Mucosa of descending colon (tissue), 3 donors: ENCODE data around the gene DGKB. TPM values are rescaled to one million over a fixed set of nuclear protein-coding genes. Genes with fewer than 3 reads are reported as not detected.

Source experiments
- ATAC-seq: fragments of 200-7000 bp; cut with Tn5 transposase; one replicate; pipeline ENCODE4 v1.9.1; 2020; ENCODE audit warnings: mild to moderate bottlenecking, moderate library complexity
- DNase-seq, 3 donors: peaks; one replicate each; pipeline ENCODE4 v3.0.0-alpha.2; 2020
- H3K36me3 ChIP-seq: fragments of 200-600 bp; one replicate; pipeline ENCODE4 v1.8.0; 2021; ENCODE audit warnings: low read depth, mild to moderate bottlenecking
- H3K4me1 ChIP-seq: fragments of 200-600 bp; one replicate; pipeline ENCODE4 v1.8.0; 2021; ENCODE audit warnings: low read depth, mild to moderate bottlenecking
- H3K4me3 ChIP-seq: fragments of 200-600 bp; one replicate; pipeline ENCODE4 v1.8.0; 2021; ENCODE audit warnings: mild to moderate bottlenecking
- H3K9me3 ChIP-seq: fragments of 200-600 bp; one replicate; pipeline ENCODE4 v1.8.0; 2021; ENCODE audit warnings: mild to moderate bottlenecking
- CTCF ChIP-seq: fragments of 200-600 bp; IDR thresholded peaks from one replicate; pipeline ENCODE4 v1.8.0; 2022; ENCODE audit warnings: antibody characterized with exemption, mild to moderate bottlenecking
- intact Hi-C, 2 donors: fragments of 100-400 bp; cut with DNase I in 1 of 2; cut with micrococcal nuclease in 1 of 2; formaldehyde crosslinking; loops; one replicate each; pipeline versions ENCODE4 v1.11.0 to v1.11.1; 2022; cut with DNase I, micrococcal nuclease
- total RNA-seq, 3 donors: library from RNA; stranded (reverse); fragmentation: NEBNext Ultra II Directional in 2 of 3; extraction: Animal tissue kit (Norgen Biotek cat#: 25700) in 2 of 3; gene quantifications; one replicate each; pipeline versions ENCODE4 v1.2.1 to v1.2.4, GENCODE V29; 2021 to 2023
- donor health status: DM: no; HTN: no; CAD: no; lungs with moderate emphysema.
- donor health status: DM: no; HTN: no; CAD: no.
- donor health status: DM: no; HTN: yes; CAD: no.

The DGKB gene
- total RNA-seq, 3 donors from 2014 or later = 0.19 to 5.6 (median 0.78) TPM

DNA sequence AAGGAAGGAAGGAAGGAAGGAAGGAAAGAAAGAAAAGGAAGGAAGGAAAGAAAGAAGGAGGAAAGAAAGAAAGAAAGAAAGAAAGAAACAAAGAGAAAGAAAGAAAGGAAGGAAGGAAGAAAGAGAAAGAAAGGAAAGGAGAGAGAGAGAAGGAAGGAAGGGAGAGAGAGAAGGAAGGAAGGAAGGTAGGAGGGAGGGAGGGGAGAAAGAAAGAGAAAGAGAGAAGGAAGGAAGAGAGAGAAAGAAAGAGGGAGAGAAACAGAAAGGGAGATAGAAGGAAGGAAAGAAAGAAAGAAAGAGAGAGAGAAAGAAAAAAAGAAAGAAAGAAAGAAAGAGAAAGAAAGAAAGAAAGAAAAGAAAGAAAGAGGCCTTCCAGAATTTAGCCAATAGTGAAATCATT is 204.9 kb downstream of the DGKB start:
- no peaks in the 10 kb centered on the region for H3K36me3 ChIP-seq
- H3K4me3 ChIP-seq = no peak overlapping the region
- DNase-seq (no peak), ATAC-seq (no peak)
- H3K4me1 ChIP-seq = no peaks in the 10 kb centered on the region
- intact Hi-C loops = no loop called here
- H3K9me3 ChIP-seq = no peaks in the 10 kb centered on the region
- no peak for TF ChIP-seq CTCF

GRCh38 chr7:14691597-14692203 is 210.9 kb downstream of the DGKB start:
- ATAC-seq (no peak), DNase-seq (peak; percentile 10 to 71 (median 37))
- no peak for TF ChIP-seq CTCF
- H3K9me3 ChIP-seq = no peaks in the 10 kb centered on the region
- no peaks in the 10 kb centered on the region for H3K4me1 ChIP-seq
- no peak overlapping the region for H3K4me3 ChIP-seq
- no peaks in the 10 kb centered on the region for H3K36me3 ChIP-seq
- intact Hi-C loops = no loop called here

DNA sequence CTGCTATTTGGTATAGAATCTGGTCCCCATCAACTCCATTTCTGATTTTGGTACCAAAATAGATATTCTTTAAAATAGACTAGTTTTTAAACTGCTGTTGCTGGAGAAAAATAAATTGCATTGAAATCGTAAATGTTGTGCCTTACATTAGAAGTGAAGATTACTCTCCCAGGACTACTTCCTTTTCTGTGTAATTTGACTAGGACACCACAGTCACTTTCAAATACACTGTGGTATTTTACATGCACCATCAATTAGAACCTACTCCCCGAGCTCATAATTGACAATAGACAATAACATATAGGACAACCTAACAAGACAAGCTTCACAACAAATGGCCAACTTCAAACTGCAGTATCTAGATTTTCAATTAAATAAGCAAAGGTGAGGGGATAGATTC is 211.5 kb downstream of the DGKB start:
- no peak overlapping the region for H3K4me3 ChIP-seq
- intact Hi-C loops = no loop called here
- no peak for ATAC-seq
- H3K4me1 ChIP-seq = no peaks in the 10 kb centered on the region
- H3K36me3 ChIP-seq = no peaks in the 10 kb centered on the region
- TF ChIP-seq CTCF = no peak
- no peaks in the 10 kb centered on the region for H3K9me3 ChIP-seq
- DNase-seq = no peak

- TF ChIP-seq CTCF = no peak
- ATAC-seq (no peak), DNase-seq (no peak)
- intact Hi-C loops = no loop called here
- Histone ChIP-seq H3K9me3 (no peaks in the 10 kb centered on the region), H3K4me3 (no peak overlapping the region), H3K4me1 (no peaks in the 10 kb centered on the region), H3K36me3 (no peaks in the 10 kb centered on the region)
Measured at GRCh38 chr7:14690486-14690885, 212.1 kb downstream of the DGKB start.

GRCh38 chr7:14690075-14690474 is 212.5 kb downstream of the DGKB start:
- intact Hi-C loops = no loop called here
- Histone ChIP-seq H3K4me3 (no peak overlapping the region), H3K36me3 (no peaks in the 10 kb centered on the region), H3K4me1 (no peaks in the 10 kb centered on the region), H3K9me3 (no peaks in the 10 kb centered on the region)
- ATAC-seq (no peak), DNase-seq (no peak)
- TF ChIP-seq CTCF = no peak

DNA sequence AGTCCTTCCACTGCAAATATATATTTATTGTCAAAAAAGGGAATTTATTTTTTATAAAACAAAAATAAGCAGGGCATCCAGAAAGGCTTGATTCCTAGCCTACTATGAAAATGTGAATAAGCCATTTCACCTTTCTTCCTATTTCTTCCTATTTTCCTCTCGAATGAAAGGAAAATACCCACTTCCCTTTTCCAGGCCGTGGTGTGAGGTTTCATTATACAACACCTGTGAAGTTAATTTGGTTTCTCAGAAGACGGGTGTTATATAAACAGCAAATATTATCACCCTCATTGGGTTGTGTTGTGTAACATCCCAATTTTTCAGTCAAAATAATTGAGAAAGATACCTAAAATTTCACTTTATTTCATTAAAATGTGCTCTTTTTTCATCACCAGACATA is 214.3 kb downstream of the DGKB start:
- no peak for ATAC-seq
- no peaks in the 10 kb centered on the region for H3K9me3 ChIP-seq
- H3K4me1 ChIP-seq = no peaks in the 10 kb centered on the region
- H3K4me3 ChIP-seq = no peak overlapping the region
- no peaks in the 10 kb centered on the region for H3K36me3 ChIP-seq
- no peak for TF ChIP-seq CTCF
- DNase-seq = no peak
- intact Hi-C loops = loop anchor here in 1 of 2 donors (10.0 kb wide), 1 partner anchor 1403 kb away; no protein-coding TSS in a partner anchor
